VCaP (cell line): ENCODE measurements around the gene NCEH1.

Experiments used
- H3K27ac ChIP-seq: fragments of 450-650 bp; 2 replicates; pipeline ENCODE4 v1.5.1; 2017
- CTCF ChIP-seq: fragments of 450-650 bp; conservative IDR thresholded peaks from 2 replicates; pipeline ENCODE4 v1.5.1; 2017; ENCODE audit warnings: mild to moderate bottlenecking, moderate library complexity

The NCEH1 gene

GRCh38 chr3:172648747-172649146 lies 62.1 kb downstream of the NCEH1 start:
- H3K27ac ChIP-seq: peak overlapping the region; percentile 93
- no peak for TF ChIP-seq CTCF

DNA sequence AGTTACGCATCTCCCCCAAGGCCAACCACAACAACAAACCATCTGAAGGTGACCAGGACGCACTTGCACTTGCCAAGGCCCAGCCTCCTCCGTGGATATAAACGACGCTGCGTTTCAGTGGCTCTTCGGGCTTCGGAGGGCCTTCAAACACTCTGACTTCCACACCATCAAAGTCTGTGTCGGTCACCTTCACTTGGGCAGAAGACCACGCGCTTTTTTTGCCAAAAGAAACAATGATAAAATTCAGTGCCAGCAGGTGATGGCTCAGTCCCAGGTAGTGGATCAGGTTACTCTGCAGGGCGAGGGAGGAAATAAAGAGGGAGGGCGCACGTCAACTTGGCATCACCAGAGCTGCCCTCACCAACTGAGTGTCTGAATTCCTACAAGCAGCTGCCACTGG lies 63.0 kb downstream of the NCEH1 start:
- TF ChIP-seq CTCF: no peak
- peak overlapping the region; percentile 93 for H3K27ac ChIP-seq

DNA sequence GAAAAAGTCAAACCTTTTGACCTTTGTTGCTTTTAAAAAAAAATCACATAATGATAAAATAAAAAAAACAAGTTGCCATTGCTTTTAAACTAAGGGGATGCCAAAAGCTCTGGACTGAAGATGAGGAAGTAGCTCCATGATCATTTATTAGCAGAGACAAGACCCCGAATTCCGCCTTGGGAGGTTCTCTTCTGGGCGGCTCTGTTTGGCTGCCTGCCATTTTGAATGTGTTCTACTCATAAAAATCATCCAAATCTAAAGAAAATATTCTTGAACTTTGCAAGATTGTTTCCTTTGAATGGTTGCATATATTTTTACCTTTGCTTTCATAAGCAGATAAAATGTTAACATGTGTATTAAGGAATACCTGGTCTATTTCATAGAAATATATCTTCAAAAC lies 63.8 kb downstream of the NCEH1 start:
- H3K27ac ChIP-seq: peak overlapping the region; percentile 93

DNA sequence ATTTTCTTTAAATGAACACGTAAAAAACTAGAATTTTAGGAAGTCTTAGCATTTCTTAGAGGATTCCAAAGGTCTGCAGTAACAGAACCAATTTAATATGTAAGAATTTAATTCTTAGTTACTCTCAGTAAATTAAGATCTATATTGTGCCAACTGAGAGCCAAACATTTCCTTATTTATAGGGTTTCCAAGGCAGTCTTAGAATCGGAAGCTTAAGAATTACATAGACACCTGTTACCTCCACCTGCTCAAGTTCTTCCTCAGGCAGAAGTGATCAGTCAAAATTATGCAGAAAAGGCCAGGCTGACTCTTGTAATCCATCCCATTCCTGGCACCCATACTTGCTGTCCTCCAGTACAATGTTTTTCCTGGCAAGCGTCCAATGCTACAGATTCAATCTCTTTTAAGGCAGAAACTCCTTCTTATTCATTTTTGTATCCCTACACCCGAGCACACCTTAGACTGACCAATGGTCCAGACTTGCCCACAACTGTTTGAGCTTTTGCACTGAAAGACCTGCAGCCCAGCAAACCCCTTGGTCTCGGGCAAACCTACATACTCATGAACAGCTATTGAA lies 64.3 kb downstream of the NCEH1 start:
- peak overlapping the region; percentile 93 for H3K27ac ChIP-seq

More for the DNA sequence above, 63.8 kb downstream of the NCEH1 start:
- no peak for TF ChIP-seq CTCF

GRCh38 chr3:172644258-172644657 lies 66.6 kb downstream of the NCEH1 start:
- no peak overlapping the region for H3K27ac ChIP-seq
- no peak for TF ChIP-seq CTCF

More for the DNA sequence above, 64.3 kb downstream of the NCEH1 start:
- no peak for TF ChIP-seq CTCF

GRCh38 chr3:172643506-172644179 lies 67.2 kb downstream of the NCEH1 start:
- no peak for TF ChIP-seq CTCF
- no peak overlapping the region for H3K27ac ChIP-seq

- TF ChIP-seq CTCF: no peak
These were observed 69.6 kb downstream of the NCEH1 start for GRCh38 chr3:172641291-172641690.

More at GRCh38 chr3:172641291-172641690, 69.6 kb downstream of the NCEH1 start:
- no peak overlapping the region for H3K27ac ChIP-seq
